Measurements from ENCODE around the gene PRSS50.

PRSS50 gene

DNA sequence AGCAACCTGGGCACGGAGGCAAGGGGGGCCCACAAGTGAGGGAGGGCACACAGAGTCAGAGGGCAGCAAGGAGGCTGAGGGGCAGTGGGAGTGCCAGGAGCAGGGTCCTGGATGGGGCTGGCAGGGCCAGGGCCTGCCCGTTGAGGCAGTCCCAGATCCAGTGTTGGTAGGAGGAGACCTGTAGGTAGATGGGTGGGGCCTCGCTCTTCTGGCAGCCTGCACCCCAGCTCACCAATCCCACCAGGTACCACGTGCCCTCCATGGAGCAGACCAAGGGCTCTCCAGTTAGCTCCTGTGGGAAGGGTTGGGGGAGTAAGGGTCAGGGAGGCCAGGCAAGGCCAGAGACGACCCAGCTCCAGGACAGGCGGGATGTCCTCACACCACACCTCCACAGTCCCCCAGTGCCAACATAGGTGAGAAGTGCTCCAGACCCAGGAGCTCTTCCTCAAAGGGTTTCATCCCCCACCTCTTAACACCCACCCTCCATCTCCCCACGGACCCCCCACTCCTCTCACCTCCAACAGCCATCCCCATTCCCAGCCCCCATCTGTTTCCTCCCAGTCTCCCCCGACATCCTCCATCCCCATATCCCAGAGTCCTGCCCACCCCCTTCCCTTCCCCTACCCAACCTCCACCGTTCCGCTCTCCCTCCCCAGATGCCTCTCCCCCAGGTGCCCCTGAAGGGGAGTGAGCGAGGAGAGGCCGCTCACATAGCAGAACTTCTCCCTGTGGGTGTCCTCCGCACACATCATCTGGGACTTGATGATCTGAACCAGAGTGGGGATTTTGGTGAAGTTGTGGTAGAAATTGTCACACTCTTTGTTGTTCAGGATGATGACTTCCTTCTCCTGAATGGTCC is 5.2 kb downstream of the PRSS50 start:
- TF ChIP-seq, protein P1, sequence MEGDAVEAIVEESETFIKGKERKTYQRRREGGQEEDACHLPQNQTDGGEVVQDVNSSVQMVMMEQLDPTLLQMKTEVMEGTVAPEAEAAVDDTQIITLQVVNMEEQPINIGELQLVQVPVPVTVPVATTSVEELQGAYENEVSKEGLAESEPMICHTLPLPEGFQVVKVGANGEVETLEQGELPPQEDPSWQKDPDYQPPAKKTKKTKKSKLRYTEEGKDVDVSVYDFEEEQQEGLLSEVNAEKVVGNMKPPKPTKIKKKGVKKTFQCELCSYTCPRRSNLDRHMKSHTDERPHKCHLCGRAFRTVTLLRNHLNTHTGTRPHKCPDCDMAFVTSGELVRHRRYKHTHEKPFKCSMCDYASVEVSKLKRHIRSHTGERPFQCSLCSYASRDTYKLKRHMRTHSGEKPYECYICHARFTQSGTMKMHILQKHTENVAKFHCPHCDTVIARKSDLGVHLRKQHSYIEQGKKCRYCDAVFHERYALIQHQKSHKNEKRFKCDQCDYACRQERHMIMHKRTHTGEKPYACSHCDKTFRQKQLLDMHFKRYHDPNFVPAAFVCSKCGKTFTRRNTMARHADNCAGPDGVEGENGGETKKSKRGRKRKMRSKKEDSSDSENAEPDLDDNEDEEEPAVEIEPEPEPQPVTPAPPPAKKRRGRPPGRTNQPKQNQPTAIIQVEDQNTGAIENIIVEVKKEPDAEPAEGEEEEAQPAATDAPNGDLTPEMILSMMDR (conservative IDR thresholded peaks at IDR 0.05; ENCODE audit: low read depth, low read length): no peak
- no peak overlapping the region for H3K4me3 ChIP-seq (ENCODE audit: low read length)
- DNase-seq (ENCODE audit: low read depth): no peak

DNA sequence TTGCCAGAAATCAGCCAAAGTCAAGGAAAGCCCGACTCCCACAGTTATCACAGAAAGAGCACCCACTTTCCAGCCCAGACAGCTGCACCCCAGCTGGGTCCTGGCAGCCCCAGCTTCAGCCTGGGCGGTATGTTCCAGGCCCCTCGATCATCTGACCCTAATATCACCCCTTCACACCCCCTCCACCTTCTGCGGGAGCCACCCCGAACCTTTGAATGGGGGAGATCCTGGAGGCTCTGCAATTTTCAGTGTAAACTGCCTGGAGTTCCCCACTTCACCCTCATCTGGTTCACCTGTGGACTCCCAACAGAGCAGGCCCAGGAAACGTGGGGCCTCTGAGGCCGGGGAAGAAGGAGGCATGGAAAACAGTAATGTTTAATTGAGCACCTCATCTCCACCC is 5.9 kb downstream of the PRSS50 start:
- DNase-seq (ENCODE audit: low read depth): no peak
- no peak overlapping the region for H3K4me3 ChIP-seq (ENCODE audit: low read length)
- TF ChIP-seq, protein P1 (conservative IDR thresholded peaks at IDR 0.05; ENCODE audit: low read depth, low read length): no peak

DNA sequence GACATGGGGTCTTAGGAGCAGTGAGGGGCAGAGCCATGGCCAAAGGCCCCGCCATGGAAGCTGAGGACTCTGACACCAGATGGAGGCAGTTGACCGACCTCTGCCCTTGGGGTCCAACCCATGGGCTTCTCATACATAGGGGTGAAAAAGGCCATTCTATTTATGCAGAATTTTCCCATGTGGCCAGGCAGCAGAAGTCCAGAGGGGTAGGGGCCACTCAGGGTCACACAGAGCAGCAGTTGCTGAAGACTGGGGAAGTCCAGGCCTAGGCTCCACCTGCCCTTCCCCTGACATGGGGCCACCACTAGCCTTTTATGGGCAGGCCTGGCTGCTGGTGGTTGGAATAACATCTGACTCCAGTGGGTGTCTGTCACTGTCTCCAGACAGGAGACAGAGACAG is 6.4 kb downstream of the PRSS50 start:
- H3K4me3 ChIP-seq (ENCODE audit: low read length): no peak overlapping the region
- no peak for DNase-seq (ENCODE audit: low read depth)
- TF ChIP-seq, protein P1 (conservative IDR thresholded peaks at IDR 0.05; ENCODE audit: low read depth, low read length): no peak

DNA sequence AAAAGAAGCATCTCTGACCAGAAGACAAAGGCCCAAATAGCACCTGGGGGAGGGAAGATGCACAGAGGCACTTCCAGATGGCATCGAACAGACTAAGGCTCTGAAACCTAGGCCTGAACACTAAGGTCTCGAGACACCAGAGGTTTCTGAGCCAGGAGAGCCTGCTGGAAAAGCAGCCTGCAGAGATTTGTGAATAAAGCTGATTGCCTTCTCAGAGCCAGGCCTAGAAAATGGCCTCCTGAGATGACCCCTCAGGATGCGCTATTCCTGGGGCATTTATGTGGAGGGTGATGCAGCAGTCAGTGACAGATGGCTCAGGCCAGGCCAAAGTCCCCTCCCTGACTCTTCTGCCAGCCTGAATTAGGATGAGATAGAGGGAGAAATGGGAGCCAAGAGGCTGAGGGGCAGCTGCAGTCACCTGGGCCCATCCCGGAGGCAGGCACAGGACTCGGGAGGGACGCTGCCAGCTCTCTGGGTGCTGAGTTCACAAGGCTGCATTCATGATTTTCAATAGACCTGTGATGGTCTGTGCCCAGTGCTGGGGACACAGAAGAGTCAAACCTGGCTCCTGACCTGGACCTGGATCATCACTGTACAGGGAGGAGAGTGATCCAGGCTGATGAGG is 6.9 kb downstream of the PRSS50 start:
- TF ChIP-seq, protein P1 (conservative IDR thresholded peaks at IDR 0.05; ENCODE audit: low read depth, low read length): no peak
- no peak for DNase-seq (ENCODE audit: low read depth)
- no peak overlapping the region for H3K4me3 ChIP-seq (ENCODE audit: low read length)

DNA sequence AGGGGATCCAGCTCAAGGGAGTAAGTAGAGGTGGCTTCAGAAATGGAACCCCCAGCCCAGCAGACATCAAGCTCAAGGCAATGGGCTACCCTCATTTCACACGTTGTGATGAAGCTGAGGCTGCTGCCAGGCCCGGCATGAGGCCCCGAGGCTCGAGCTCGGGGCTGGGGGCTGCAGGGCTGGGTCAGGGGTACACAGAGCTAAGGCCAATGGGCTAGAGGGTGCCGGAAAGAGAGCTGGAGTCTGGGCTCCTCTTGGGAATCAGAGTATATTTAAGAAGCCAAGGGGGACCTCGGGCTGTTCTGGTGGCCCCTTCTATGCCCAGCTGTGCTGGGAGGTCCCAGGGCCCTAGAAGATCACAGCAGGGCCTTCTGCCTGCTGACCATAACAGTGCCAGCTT is 7.4 kb downstream of the PRSS50 start:
- no peak for DNase-seq (ENCODE audit: low read depth)
- H3K4me3 ChIP-seq (ENCODE audit: low read length): no peak overlapping the region
- TF ChIP-seq, protein P1 (conservative IDR thresholded peaks at IDR 0.05; ENCODE audit: low read depth, low read length): no peak

DNA sequence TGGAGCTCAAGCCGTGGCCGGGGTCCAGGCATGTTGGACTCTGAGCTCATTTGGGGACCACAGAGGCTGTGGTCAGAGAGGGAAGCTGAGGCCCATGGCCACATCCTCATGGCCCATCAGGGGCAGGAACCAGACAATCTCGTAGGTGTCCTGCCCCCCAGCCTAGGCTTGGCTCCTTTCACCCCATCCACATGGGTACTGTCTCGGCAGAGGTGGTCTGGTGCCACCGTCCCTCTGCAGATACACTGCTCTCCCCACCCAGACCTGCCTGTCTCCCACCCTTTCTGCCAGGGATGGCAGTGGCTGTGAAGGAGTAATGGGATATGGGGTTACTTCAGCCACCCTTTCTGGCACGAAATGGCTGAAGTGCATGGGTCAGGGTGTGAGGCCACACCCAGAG is 7.9 kb downstream of the PRSS50 start:
- no peak overlapping the region for H3K4me3 ChIP-seq (ENCODE audit: low read length)
- TF ChIP-seq, protein P1 (conservative IDR thresholded peaks at IDR 0.05; ENCODE audit: low read depth, low read length): no peak
- DNase-seq (ENCODE audit: low read depth): no peak

All from retinal pigment epithelial cell (primary cell).